Cortex of kidney (tissue), 1 donor: ENCODE measurements around the gene GPR62.
"Not testable (repeated sequence)": the region's sequence is repeated elsewhere in the genome, so short reads cannot be mapped to it uniquely, and the experiment has no call there.

ENCODE experiments used
- DNase-seq: peaks from one replicate; lab custom pipeline; 2025; lab: John Stamatoyannopoulos, UW

The GPR62 gene, protein sequence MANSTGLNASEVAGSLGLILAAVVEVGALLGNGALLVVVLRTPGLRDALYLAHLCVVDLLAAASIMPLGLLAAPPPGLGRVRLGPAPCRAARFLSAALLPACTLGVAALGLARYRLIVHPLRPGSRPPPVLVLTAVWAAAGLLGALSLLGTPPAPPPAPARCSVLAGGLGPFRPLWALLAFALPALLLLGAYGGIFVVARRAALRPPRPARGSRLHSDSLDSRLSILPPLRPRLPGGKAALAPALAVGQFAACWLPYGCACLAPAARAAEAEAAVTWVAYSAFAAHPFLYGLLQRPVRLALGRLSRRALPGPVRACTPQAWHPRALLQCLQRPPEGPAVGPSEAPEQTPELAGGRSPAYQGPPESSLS

DNA sequence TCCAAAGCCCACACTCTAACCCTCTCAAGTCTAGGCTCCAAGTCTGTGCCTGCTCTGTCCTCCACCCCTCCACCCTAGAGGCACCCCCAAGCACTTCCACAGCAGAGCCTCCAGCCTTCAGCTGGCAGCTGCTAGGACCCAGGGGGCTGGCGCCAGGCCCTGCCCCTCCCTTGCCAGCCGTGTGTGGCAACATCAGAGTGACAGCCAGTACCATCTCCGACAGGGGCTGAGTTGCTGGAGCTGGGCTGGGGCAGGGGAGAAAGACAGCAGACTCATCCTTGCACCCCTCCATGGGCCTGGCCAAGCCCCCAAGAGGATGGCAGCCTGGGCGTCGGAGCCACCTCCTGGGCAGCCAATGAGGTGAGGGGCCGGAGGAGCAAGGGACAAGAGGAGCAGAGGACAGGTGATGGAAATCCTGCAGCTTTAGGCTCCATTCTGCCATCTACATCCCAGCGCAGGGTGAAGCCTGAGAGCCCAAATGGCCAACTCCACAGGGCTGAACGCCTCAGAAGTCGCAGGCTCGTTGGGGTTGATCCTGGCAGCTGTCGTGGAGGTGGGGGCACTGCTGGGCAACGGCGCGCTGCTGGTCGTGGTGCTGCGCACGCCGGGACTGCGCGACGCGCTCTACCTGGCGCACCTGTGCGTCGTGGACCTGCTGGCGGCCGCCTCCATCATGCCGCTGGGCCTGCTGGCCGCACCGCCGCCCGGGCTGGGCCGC lies at the start of gene GPR62:
Gene GPR62 (plus strand): TSS at position 207 of the 718 bp plus-strand sequence. CDS start 272 bp downstream, at position 479.
- no peak for DNase-seq

DNA sequence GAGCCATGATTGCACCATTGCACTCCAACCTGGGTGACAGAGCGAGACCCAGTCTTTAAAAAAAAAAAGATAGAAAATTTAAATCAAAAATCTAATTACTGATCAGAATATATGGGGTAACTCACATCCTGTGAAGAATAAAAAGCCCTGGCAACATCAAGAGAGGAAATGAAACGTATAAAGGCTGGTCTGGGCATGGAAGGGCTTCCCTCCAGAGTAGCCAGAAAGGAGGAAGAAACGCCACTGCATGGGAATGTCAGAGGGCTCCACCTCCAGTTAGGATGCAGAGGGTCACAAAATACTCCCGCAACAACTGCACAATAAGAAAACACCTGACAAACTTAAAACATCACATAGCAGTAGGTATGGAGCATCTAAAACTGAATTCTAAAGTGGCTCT lies 47.2 kb upstream of the GPR62 start:
- no peak for DNase-seq

DNA sequence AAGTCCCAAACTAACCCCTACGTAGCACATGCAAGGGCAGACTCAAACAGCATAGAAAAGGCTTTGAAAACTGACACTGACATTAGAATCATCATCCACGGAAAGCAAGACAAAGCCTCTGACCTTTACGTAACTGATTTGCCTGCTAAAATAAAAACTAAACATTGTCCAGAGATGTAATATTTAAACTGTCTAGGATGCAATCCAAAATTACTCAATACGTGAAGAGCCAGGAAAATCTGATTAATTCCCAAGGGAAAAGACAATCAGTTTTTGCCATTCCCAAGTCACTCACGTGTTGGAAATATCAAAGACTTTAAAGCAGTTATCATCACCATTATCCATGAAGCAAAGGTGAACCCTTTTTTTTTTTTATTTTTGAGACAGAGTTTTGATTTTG lies 38.8 kb upstream of the GPR62 start:
- DNase-seq: no peak

GRCh38 chr3:51921081-51921578 lies 34.1 kb upstream of the GPR62 start:
- no peak for DNase-seq

GRCh38 chr3:51927061-51927977 lies 27.9 kb upstream of the GPR62 start:
- DNase-seq: no peak

DNA sequence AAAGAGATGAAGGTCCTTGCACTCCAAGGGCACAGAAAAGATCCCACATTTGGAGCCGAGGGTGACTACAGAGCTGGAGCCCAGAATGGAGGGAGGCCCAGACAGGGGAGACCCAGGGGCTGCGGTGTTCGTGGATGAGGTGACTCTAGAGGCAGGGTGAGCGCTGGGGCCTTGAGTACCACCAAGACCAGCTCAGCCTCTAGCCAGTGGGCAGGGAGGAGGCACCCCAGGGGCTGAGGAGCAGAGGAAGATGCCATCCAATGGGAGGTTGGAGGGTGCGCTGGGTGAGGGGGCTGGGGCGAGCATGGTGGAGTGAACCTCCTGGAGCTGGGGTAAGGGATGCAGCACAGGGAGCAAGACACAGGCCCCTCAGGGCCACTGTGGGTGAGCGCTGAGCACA lies 26.7 kb upstream of the GPR62 start:
- no peak for DNase-seq

DNA sequence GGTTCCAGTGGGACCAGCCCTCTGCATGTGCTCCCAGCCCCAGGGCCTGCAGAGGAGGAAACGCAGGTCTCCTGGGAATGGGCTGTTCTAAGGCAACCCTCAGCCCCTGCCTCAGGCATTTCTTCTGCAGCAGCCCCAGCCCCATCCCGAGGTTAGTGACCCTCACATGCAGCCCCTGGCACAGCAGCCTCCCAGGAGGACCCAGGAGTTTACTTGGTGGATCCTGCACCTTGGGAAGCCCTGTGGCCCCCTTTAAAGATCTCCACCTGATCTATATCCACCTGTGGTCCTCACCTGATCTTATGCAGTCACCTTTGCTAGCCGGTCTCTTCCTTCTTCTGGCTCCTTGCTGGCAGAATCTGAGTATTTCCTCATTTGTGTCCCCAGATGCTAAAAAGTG lies 26.2 kb upstream of the GPR62 start:
- not testable (repeated sequence) for DNase-seq

DNA sequence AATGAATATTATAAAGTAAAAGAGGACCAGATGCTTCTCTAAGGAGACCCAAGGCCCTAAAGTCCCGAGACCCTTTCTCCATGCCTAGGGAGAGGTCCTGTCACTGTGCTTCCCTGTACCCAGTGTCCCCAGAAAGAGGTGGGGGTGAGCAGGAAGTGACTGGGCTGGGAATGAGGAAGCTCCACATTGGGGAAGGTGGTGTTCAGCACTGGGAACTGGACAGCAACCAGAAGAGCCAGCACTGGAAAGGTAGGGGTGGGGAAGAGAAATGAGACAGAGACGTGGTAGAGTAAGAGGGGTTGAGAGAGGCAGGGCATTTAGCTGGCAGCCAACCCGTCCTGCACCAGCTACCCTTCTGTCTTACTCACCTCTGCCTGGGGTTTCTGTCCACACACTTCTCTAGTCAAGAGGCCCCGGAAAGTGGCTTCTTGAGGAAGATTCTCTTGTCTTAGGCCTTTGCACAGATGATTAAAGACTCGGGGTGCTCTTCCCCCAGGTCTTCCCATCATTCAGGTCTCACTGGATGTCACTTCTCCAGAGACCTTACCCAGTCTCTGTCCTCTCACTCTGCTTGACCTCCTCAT lies 25.7 kb upstream of the GPR62 start:
- DNase-seq: no peak

DNA sequence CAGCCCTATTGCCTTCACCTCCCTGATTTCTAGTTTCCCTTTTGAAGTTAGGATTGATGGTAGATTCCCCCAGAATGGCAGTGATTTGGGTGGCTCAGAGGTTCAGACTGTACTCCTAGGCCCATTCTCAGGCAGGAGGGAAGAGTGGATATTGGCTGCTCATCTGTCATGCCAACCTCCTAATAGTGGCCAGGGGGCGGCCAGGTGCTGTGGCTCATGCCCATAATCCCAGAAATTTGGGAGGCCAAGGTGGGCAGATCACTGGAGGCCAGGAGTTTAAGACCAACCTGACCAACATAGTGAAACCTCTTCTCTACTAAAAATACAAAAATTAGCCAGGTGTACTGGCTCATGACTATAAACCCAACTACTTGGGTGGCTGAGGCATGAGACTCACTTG lies 24.7 kb upstream of the GPR62 start:
- DNase-seq: no peak

GRCh38 chr3:51931756-51932155 lies 23.4 kb upstream of the GPR62 start:
- DNase-seq: no peak

DNA sequence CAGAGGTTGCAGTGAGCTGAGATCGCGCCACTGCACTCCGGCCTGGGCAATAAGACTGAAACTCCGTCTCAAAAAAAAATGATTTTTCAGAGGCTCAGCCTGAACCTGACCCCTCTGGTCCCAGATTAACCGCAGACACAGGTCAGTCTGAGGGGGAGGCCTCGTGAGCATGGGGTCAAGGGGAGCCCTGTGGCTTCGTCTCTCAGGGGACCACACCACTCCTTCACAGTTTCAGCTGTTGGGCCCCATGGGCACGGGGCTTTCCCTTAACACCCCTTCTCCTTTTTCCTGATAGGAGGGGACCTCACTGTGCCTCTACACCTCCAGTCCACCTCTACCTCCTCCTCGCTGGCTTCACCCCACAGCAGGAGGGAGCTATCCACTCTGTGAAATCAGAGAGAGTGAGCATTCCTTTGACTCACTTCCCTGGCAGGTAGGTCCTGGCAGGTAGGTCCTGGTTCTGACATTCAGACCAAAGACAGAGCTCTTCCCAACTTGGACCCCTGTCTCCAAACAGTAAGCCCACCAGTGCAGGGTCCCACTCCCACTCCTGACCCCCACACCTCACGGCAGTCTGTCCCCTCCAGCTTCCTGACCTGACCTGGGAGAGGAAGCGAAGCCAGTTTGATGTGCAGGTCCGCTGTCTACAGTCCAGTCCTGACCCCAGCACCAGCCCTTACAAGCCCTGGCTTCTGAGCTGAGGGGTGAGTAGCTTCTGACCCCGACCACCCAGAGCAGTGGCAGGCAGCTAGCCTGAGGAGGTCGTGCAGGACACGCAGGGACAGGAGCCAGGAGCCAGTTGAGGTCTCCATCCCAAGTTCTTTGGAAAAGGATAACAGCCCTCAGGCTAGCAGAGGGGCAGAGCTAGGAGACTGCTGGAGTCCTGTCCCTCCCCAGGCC lies 22.5 kb upstream of the GPR62 start:
- DNase-seq: no peak

GRCh38 chr3:51933471-51934138 lies 21.6 kb upstream of the GPR62 start:
- DNase-seq: no peak

GRCh38 chr3:51934139-51934850 lies 20.9 kb upstream of the GPR62 start:
- DNase-seq: no peak

GRCh38 chr3:51934991-51935885 lies 19.9 kb upstream of the GPR62 start:
- no peak for DNase-seq

DNA sequence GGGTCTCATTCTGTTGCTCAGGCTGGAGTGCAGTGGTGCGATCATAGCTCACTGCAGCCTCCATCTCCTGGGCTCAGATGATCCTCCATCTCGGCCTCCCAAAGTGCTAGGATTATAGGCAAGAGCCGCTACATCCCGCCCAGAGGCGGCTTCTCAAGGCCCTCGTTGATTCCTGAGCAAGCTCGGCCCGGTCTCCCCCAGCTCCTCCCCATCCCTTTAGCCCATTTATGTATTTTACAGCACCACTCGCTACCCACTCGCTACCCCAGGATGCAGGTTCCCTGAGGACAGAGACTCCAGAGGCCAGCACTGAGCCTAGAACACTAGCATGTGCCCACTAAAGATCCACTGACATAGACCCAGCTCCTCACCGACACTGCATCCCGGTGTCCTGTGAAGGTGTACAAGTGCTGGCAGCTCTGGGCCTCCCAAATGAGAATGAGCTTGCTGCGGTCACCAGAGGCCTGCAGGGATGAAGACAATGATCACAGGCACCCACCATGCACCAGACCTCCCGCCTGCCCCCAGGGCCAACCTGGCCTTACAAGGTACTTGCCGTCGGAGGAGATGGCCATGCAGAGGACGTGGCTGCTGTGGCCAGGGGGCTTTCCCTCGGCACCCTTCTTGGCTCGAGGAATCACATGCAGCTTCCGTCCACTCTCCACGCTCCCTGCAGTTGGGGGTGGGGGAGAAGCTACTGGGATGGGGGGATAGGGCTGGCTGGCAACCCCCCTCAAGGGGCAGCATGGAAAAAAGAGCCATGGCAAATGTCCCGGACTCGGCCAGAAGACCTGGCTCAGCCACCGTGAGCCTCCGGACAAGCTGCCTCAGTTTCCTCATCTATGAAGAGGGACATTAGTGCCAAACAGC lies 19.1 kb upstream of the GPR62 start:
- DNase-seq: no peak

DNA sequence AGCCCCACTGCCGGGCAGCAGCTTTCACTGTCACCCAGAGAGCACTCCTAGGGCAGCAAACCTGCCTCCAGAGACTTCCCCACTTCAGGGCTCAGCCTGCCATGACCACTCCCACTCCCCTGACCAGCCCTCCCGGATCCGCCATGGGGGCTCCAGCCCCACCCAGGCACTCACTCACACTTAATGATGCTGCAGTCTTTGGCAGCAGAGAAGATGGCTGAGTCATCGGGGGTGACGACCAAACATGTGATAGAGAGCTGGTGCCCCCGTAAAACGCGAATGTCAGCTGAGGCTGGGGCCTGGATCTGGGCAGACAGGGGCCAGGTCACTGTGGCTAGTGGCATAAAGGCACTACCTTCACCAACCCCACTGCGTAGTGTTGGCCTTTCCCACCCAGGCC lies 18.2 kb upstream of the GPR62 start:
- DNase-seq: no peak

GRCh38 chr3:51937611-51938450 lies 17.4 kb upstream of the GPR62 start:
- no peak for DNase-seq
